ENCODE data around the gene MBD3L2B.

MBD3L2B gene

DNA sequence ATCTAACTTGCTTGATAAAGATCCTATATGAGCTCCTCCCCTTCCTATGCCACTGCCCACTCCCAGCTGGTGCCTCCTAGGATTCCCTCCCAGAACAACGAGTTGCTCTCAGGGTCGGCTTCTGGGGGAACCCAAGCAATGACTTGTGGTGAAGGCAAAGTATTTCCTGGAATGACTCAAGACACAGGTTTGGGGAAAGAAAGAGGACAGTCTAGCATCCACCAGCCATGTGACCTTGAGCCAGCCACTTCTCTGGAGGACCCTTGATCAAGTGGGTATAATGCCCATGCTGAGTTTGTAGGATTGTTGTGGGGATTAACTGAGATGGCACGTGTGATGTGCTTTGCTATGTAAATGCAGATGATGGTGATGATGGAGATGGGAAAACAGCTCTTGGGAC is 33.0 kb downstream of the MBD3L2B start:
- TF ChIP-seq, protein P1, sequence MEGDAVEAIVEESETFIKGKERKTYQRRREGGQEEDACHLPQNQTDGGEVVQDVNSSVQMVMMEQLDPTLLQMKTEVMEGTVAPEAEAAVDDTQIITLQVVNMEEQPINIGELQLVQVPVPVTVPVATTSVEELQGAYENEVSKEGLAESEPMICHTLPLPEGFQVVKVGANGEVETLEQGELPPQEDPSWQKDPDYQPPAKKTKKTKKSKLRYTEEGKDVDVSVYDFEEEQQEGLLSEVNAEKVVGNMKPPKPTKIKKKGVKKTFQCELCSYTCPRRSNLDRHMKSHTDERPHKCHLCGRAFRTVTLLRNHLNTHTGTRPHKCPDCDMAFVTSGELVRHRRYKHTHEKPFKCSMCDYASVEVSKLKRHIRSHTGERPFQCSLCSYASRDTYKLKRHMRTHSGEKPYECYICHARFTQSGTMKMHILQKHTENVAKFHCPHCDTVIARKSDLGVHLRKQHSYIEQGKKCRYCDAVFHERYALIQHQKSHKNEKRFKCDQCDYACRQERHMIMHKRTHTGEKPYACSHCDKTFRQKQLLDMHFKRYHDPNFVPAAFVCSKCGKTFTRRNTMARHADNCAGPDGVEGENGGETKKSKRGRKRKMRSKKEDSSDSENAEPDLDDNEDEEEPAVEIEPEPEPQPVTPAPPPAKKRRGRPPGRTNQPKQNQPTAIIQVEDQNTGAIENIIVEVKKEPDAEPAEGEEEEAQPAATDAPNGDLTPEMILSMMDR (IDR thresholded peaks at IDR 0.05; ENCODE audit: insufficient read depth, low read length, missing control alignments) = no peak
- no peak for DNase-seq (ENCODE audit: low read depth, low spot score)
- CTCF ChIA-PET = no interaction called here
- no peak overlapping the region for H3K4me3 ChIP-seq (ENCODE audit: low read depth, low read length)
- POLR2A ChIA-PET = no interaction called here

DNA sequence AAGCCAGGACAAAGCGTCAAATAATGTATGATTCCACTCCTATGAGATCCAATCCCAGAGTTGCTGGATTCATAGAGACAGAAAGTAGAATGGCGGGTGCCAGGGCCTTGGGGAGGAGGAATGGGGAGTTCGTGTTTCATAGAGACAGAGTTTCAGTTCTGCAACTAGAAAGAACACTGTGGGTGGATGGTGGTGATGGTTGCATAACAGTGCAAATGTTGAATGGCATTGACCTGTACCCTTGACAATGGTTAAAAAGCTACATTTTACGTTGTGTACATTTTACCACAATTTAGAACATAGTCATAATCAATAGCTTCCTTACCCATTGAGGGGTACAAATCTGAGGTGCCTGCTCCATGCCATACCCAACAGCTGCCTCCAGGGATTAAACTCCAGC is 33.4 kb downstream of the MBD3L2B start:
- TF ChIP-seq, protein P1 (IDR thresholded peaks at IDR 0.05; ENCODE audit: insufficient read depth, low read length, missing control alignments) = no peak
- DNase-seq (ENCODE audit: low read depth, low spot score) = no peak
- CTCF ChIA-PET = no interaction called here
- POLR2A ChIA-PET = no interaction called here
- no peak overlapping the region for H3K4me3 ChIP-seq (ENCODE audit: low read depth, low read length)

DNA sequence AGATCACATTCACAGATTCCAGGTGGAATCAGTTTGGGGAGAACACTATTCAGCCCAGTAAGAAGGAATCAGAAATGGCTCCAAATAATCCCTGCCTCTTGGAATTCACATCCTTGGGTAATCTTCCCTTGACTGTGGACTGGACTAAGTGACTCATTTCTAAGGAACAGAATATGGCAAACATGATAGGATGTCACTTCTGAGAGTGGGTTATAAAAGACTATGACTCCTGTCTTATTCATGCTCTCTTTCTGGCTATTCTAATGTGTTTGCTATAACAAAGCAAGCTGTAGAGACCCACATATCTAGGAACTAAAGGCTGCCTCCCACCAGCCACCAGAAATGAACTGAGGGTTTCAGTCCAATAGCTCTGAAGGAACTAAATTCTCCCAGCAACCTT is 37.8 kb downstream of the MBD3L2B start:
- no peak for DNase-seq (ENCODE audit: low read depth, low spot score)
- CTCF ChIA-PET = no interaction called here
- TF ChIP-seq, protein P1 (IDR thresholded peaks at IDR 0.05; ENCODE audit: insufficient read depth, low read length, missing control alignments) = no peak
- POLR2A ChIA-PET = no interaction called here
- no peak overlapping the region for H3K4me3 ChIP-seq (ENCODE audit: low read depth, low read length)

DNA sequence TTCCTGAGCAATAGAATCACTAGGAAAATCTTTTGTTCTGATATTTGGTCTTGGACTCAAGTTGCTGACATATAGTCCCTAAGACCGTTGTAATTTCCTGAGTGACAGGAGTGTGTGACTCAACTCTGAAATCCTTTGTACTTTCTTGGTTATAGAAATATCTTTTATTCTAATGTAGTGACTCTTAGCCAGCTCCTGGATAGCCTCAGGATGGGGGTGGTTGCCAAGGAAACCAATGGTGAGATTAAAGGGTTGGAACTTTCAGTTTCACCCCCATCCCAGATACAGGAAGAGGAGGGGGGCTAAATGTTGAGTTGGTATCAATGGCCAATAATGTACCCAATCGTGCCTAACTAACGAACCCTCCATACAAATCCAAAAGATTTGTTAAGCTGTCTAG is 41.8 kb downstream of the MBD3L2B start:
- CTCF ChIA-PET = no interaction called here
- H3K4me3 ChIP-seq (ENCODE audit: low read depth, low read length) = no peak overlapping the region
- TF ChIP-seq, protein P1 (IDR thresholded peaks at IDR 0.05; ENCODE audit: insufficient read depth, low read length, missing control alignments) = no peak
- POLR2A ChIA-PET = no interaction called here
- DNase-seq (ENCODE audit: low read depth, low spot score) = no peak

DNA sequence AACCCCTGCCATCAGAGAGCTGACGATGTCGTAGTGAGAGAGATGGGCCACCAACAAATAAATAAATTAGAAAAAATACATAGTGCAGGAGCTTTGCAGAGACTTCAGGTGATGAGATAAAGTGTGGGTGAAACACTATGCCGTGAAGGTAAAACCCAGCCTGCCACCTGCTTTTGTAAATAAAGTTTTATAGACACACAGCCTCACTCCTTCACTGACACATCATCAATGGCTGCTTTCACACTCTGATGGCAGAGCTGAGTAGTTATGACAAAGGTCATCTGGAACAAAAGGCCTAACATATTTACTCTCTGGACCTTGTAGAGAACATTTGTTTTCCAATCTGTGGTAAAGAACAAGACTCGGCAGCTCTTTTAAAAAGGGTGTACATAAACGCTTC is 45.0 kb downstream of the MBD3L2B start:
- no peak for DNase-seq (ENCODE audit: low read depth, low spot score)
- ChIA-PET POLR2A (no interaction called here), CTCF (no interaction called here)
- TF ChIP-seq, protein P1 (IDR thresholded peaks at IDR 0.05; ENCODE audit: insufficient read depth, low read length, missing control alignments) = no peak
- no peak overlapping the region for H3K4me3 ChIP-seq (ENCODE audit: low read depth, low read length)

DNA sequence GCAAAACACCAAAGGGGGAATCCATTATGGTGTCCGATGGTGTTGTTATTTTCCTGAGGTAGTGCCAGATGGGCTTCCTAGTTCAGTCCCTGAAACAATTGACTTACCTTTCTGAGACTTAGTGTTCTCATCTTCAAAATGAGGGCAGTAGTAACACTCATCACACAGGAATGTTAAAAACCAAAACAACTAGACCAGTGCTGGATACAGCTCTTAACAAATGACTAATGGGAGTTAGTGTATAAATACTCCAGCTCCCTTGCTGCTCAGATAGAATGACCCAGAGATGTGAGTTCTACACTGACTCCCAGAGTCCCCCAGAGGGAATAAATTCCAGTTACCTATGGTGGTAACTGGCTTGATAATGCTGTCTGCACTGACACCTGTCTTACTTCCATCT is 49.9 kb downstream of the MBD3L2B start:
- CTCF ChIA-PET = no interaction called here
- POLR2A ChIA-PET = no interaction called here
- no peak overlapping the region for H3K4me3 ChIP-seq (ENCODE audit: low read depth, low read length)
- TF ChIP-seq, protein P1 (IDR thresholded peaks at IDR 0.05; ENCODE audit: insufficient read depth, low read length, missing control alignments) = no peak
- DNase-seq (ENCODE audit: low read depth, low spot score) = no peak
